MCF 10A (cell line): ENCODE data around the gene RND3. TPM values are rescaled to one million over a fixed set of nuclear protein-coding genes. Genes with fewer than 3 reads are reported as not detected.

ENCODE experiments used
- BruUV-seq: library from RNA; stranded (reverse); fragments of 400-500 nt; replicated peaks from 2 replicates; lab custom pipeline; 2021; lab: Mats Ljungman, UMichigan
- CTCF ChIA-PET: fragments of 300-600 bp; sonication (Branson Sonifier 250); formaldehyde crosslinking; extraction: SDS; loops from one replicate; lab custom pipeline; 2021; ENCODE audit warnings: antibody characterized with exemption, inconsistent platforms; lab: Yijun Ruan, JAX
- POLR2A ChIA-PET: fragments of 300-600, 350-650 bp; sonication (Branson Sonifier 250); formaldehyde crosslinking; extraction: SDS; loops from one replicate; lab custom pipeline; 2020; ENCODE audit warnings: antibody characterized with exemption, inconsistent platforms; lab: Yijun Ruan, JAX
- DNase-seq: peaks from one replicate; pipeline ENCODE4 v3.0.0-alpha.2; 2018; ENCODE audit not compliant: unreplicated experiment
- H3K27ac Mint-ChIP-seq: one replicate; pipeline ENCODE4 v1.8.0; 2022; ENCODE audit warnings: mild to moderate bottlenecking, low read depth, mixed read lengths; ENCODE audit not compliant: unreplicated experiment
- H3K27me3 Mint-ChIP-seq: one replicate; pipeline ENCODE4 v1.8.0; 2022; ENCODE audit warnings: mixed read lengths; ENCODE audit not compliant: insufficient read depth, unreplicated experiment
- H3K36me3 Mint-ChIP-seq: one replicate; pipeline ENCODE4 v1.8.0; 2022; ENCODE audit warnings: mild to moderate bottlenecking, moderate library complexity, mixed read lengths; ENCODE audit not compliant: insufficient read depth, unreplicated experiment
- H3K4me1 Mint-ChIP-seq: one replicate; pipeline ENCODE4 v1.8.0; 2022; ENCODE audit warnings: mixed read lengths; ENCODE audit not compliant: insufficient read depth, unreplicated experiment
- H3K4me3 Mint-ChIP-seq: one replicate; pipeline ENCODE4 v1.8.0; 2022; ENCODE audit warnings: mild to moderate bottlenecking, moderate library complexity, mixed read lengths; ENCODE audit not compliant: unreplicated experiment
- H3K9me3 Mint-ChIP-seq: one replicate; pipeline ENCODE4 v1.8.0; 2022; ENCODE audit warnings: mixed read lengths; ENCODE audit not compliant: unreplicated experiment
- intact Hi-C: fragments of 100-400 bp; cut with micrococcal nuclease; formaldehyde crosslinking; loops from 2 replicates; pipeline ENCODE4 v1.14.1; 2022
- total RNA-seq: library from RNA; stranded (reverse); gene quantifications from 2 replicates; pipeline ENCODE4 v1.2.3, GENCODE V29; 2022
- TF ChIP-seq, protein P1 (sequence below): fragments of 200-600 bp; IDR thresholded peaks from one replicate; pipeline ENCODE4 v1.8.0; 2022; ENCODE audit warnings: antibody characterized with exemption, mild to moderate bottlenecking; ENCODE audit not compliant: unreplicated experiment

Gene RND3
- total RNA-seq, 1 experiment from 2014 or later, result 158 TPM

GRCh38 chr2:150484461-150485021 is 2.9 kb downstream of the RND3 start:
- no peaks in the 10 kb centered on the region for H3K27me3 Mint-ChIP-seq
- CTCF ChIA-PET, result interaction anchor here (0.5 to 2.2 kb wide), 9 partner anchors 13 to 889 kb away, joined by 3 to 20 read pairs (median 4); no protein-coding TSS in a partner anchor
- BruUV-seq, result no TSS peak
- DNase-seq, result no peak
- TF ChIP-seq, protein P1, sequence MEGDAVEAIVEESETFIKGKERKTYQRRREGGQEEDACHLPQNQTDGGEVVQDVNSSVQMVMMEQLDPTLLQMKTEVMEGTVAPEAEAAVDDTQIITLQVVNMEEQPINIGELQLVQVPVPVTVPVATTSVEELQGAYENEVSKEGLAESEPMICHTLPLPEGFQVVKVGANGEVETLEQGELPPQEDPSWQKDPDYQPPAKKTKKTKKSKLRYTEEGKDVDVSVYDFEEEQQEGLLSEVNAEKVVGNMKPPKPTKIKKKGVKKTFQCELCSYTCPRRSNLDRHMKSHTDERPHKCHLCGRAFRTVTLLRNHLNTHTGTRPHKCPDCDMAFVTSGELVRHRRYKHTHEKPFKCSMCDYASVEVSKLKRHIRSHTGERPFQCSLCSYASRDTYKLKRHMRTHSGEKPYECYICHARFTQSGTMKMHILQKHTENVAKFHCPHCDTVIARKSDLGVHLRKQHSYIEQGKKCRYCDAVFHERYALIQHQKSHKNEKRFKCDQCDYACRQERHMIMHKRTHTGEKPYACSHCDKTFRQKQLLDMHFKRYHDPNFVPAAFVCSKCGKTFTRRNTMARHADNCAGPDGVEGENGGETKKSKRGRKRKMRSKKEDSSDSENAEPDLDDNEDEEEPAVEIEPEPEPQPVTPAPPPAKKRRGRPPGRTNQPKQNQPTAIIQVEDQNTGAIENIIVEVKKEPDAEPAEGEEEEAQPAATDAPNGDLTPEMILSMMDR, result no peak
- peaks cover 35% of the 10 kb centered on the region for H3K4me1 Mint-ChIP-seq
- H3K4me3 Mint-ChIP-seq, result peak overlapping the region; percentile 98
- intact Hi-C loops, result loop anchor here (1.0 to 10.0 kb wide), 3 partner anchors 103 to 342 kb away; no protein-coding TSS in a partner anchor
- H3K27ac Mint-ChIP-seq, result peak overlapping the region; percentile 97
- H3K9me3 Mint-ChIP-seq, result no peaks in the 10 kb centered on the region
- POLR2A ChIA-PET, result interaction anchor here (0.6 to 9.4 kb wide), 34 partner anchors 9 to 898 kb away, joined by 3 to 81 read pairs (median 7); partner anchors contain the start of gene MMADHC
- peaks cover 60% of the 10 kb centered on the region for H3K36me3 Mint-ChIP-seq

DNA sequence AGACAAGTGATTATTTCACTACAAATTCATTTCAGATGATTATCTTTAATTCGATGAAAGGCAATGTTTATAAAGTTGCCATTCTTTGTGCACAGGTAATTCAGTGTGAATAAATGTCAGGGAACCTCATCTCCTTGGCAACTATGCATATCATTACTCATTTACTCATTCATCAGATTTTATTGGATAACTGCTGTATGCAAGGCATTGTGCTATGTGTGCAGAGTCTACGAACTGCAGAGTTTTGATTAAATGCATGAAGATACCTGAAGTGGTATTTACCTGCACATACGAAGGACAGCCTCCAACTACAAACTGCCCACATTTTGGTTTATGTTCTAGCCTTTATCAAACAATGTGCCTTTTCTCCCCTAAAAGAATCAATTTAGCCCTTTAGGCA is 3.5 kb downstream of the RND3 start:
- Mint-ChIP-seq H3K27me3 (no peaks in the 10 kb centered on the region), H3K9me3 (no peaks in the 10 kb centered on the region), H3K4me1 (peaks cover 41% of the 10 kb centered on the region), H3K36me3 (peaks cover 62% of the 10 kb centered on the region), H3K27ac (peak overlapping the region; percentile 97), H3K4me3 (peak overlapping the region; percentile 98)
- BruUV-seq, result no TSS peak
- peak; percentile 51 for DNase-seq
- ChIA-PET CTCF (interaction anchor here (0.5 to 2.2 kb wide), 9 partner anchors 12 to 889 kb away, joined by 3 to 20 read pairs (median 4); no protein-coding TSS in a partner anchor), POLR2A (interaction anchor here (0.6 to 9.4 kb wide), 23 partner anchors 9 to 898 kb away, joined by 3 to 81 read pairs (median 8); partner anchors contain the start of gene MMADHC)
- intact Hi-C loops, result loop anchor here (1.0 to 10.0 kb wide), 2 partner anchors 209 to 342 kb away; no protein-coding TSS in a partner anchor
- TF ChIP-seq, protein P1, result no peak

DNA sequence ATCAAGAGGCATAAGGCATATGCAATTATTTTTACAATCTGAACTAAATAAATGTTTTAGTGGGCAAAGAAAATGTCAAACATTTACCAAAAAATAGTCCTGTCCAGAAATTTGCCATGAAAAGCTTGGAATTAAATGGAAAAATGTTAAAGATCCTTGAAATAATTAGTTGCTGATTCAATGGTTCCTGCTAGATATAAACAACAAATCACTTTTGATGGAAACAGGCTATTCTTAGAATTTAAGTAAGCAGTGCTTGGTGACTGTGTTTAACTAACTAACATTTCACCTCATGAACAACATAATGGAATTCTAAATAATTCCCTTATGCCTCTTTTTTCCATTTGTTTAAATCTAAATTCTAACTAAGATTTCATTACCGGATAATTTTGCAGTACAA is 3.9 kb downstream of the RND3 start:
- Mint-ChIP-seq H3K36me3 (peaks cover 66% of the 10 kb centered on the region), H3K9me3 (no peaks in the 10 kb centered on the region), H3K27ac (peak overlapping the region; percentile 27), H3K4me3 (peak overlapping the region; percentile 57), H3K27me3 (no peaks in the 10 kb centered on the region), H3K4me1 (peaks cover 42% of the 10 kb centered on the region)
- BruUV-seq, result no TSS peak
- CTCF ChIA-PET, result interaction anchor here (0.8 kb wide), 1 partner anchor 707 kb away, joined by 3 read pairs; no protein-coding TSS in a partner anchor
- TF ChIP-seq, protein P1, result no peak
- intact Hi-C loops, result loop anchor here (10.0 kb wide), 1 partner anchor 209 kb away; no protein-coding TSS in a partner anchor
- no peak for DNase-seq
- POLR2A ChIA-PET, result interaction anchor here (0.7 to 9.4 kb wide), 7 partner anchors 13 to 897 kb away, joined by 3 to 106 read pairs (median 4); partner anchors contain the start of gene MMADHC
